Measurements from ENCODE around the gene INS.

Gene INS

DNA sequence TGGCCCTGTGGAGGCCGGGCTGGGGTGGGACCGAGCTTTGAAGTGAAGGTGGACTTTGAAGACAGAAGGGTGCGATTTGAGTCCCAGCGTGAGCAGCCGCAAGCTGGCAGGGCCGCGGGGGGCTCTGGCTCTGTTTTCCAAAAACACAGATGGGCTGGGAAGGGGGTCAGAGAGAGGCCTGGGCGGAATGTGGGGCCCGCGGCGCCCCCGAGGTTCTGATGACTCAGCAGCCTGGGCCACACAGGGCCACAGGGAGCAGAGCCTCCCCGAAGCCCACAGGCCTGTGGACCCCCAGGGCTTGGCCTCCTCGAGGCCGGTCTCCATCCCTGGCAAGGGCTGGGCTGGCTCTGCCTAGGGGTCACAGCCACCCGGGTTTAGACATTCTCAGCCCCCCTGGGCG, 6.1 kb downstream of the INS start:
- H3K4me3 ChIP-seq (ENCODE audit: insufficient read depth, low read depth, low read length, poor library complexity, severe bottlenecking) = no peak overlapping the region
- H3K4me1 ChIP-seq (ENCODE audit: control insufficient read depth, insufficient read depth, low read length, poor library complexity, severe bottlenecking) = peaks cover 5% of the 10 kb centered on the region
- no peaks in the 10 kb centered on the region for H3K9me3 ChIP-seq (ENCODE audit: control insufficient read depth, low read length)
- no peaks in the 10 kb centered on the region for H3K27me3 ChIP-seq (replicated peaks; ENCODE audit: control insufficient read depth, insufficient read depth, low read length, poor library complexity, severe bottlenecking)
- DNase-seq = no peak
- no peak overlapping the region for H3K27ac ChIP-seq (ENCODE audit: insufficient read depth, low read length, poor library complexity, severe bottlenecking)
- H3K36me3 ChIP-seq (ENCODE audit: control insufficient read depth, insufficient read depth, low read length) = no peaks in the 10 kb centered on the region

DNA sequence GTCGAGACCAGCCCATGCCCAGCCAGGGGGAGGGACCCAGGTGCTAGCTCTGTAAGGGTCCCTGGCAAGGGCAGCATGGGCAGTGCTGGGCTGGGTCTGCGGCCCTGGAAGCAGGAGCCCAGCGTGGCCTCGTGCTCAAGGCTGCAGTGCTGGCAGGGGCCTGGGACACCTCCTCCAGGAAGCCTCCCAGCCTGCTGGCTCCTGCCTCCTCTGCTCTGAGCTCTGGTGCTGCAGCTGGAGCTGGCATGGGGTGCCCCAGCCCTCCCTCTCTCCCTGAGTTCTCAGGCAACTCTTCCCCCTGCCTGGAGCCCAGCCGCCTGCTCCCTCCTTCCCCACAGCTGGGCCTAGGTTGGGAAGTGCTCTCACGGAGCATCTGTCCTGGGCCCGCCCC, 6.8 kb downstream of the INS start:
- Histone ChIP-seq H3K9me3 (ENCODE audit: control insufficient read depth, low read length) (no peaks in the 10 kb centered on the region), H3K4me3 (ENCODE audit: insufficient read depth, low read depth, low read length, poor library complexity, severe bottlenecking) (no peak overlapping the region), H3K4me1 (ENCODE audit: control insufficient read depth, insufficient read depth, low read length, poor library complexity, severe bottlenecking) (peaks cover 5% of the 10 kb centered on the region), H3K27me3 (replicated peaks; ENCODE audit: control insufficient read depth, insufficient read depth, low read length, poor library complexity, severe bottlenecking) (no peaks in the 10 kb centered on the region), H3K27ac (ENCODE audit: insufficient read depth, low read length, poor library complexity, severe bottlenecking) (no peak overlapping the region), H3K36me3 (ENCODE audit: control insufficient read depth, insufficient read depth, low read length) (no peaks in the 10 kb centered on the region)
- DNase-seq = no peak

DNA sequence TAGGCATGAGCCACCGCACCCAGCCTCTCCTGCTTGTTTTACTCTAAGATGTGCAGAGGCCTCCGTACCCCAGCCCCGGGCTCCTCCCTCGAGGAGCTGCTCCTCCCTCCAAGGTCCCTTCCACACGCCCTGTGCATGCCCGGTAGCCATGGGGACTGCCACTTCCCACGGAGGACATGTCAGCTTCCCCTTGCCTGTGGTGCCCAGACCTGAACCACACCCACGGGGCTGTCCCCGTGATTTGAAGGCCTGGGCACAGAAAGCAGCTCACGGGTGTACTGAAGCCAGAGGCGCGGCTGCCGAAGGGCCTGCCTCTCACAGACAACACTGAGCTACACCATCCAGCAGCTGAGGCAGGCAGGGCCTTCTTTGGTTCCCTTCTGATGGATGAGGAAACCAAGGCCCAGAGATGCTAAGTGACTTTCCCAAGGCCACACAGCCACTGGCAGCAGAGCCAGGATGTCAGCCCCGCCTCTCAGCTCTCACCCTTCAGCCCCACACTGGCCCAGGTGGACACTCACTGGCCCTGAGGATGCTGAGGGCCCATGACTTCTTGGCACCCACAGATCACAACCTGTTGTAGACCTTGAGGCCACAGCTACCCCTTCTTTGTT, 7.3 kb downstream of the INS start:
- Histone ChIP-seq H3K4me3 (ENCODE audit: insufficient read depth, low read depth, low read length, poor library complexity, severe bottlenecking) (no peak overlapping the region), H3K27me3 (replicated peaks; ENCODE audit: control insufficient read depth, insufficient read depth, low read length, poor library complexity, severe bottlenecking) (no peaks in the 10 kb centered on the region), H3K9me3 (ENCODE audit: control insufficient read depth, low read length) (no peaks in the 10 kb centered on the region), H3K27ac (ENCODE audit: insufficient read depth, low read length, poor library complexity, severe bottlenecking) (no peak overlapping the region), H3K36me3 (ENCODE audit: control insufficient read depth, insufficient read depth, low read length) (no peaks in the 10 kb centered on the region), H3K4me1 (ENCODE audit: control insufficient read depth, insufficient read depth, low read length, poor library complexity, severe bottlenecking) (peaks cover 5% of the 10 kb centered on the region)
- no peak for DNase-seq

DNA sequence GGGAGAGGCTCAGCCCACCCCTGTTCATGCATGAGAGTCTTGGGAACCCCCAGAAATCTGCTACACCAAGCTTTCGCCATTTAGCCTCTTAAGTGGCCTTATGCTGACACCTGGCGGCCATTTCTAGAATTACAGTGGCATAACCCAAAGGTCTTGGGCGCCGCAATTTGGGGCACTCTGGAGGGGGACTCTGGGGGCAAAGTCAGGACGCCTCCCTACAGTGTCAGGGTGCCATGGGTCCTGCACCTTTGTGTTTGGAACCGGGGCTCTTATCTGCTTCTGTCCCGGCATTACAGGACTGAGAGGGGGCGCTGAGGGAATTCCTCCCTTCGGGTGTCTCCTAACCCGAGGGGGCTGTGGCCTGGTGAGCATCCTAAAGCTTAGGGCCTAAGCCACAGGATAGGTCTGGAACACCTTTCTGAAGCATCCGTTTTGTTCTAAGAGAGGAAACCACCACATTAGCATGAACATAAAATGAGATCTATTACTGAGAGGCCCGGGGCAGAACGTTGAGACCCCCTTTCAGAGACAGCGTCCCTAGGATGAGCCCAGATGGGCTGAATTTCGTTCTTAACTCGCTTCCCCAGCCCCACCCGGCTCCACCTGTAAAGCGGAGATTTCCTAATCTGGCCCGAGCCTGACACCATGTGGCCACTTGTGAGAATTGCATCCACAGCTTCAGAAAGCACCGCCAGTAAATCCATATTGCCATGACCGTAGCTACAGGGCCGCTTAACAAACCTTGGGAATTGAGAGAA, 9.3 kb downstream of the INS start:
- peaks cover 19% of the 10 kb centered on the region for H3K27me3 ChIP-seq (replicated peaks; ENCODE audit: control insufficient read depth, insufficient read depth, low read length, poor library complexity, severe bottlenecking)
- peak overlapping the region; percentile 22 for H3K4me3 ChIP-seq (ENCODE audit: insufficient read depth, low read depth, low read length, poor library complexity, severe bottlenecking)
- DNase-seq = peak; percentile 57 to 71 (median 64)
- no peaks in the 10 kb centered on the region for H3K36me3 ChIP-seq (ENCODE audit: control insufficient read depth, insufficient read depth, low read length)
- H3K9me3 ChIP-seq (ENCODE audit: control insufficient read depth, low read length) = no peaks in the 10 kb centered on the region
- H3K27ac ChIP-seq (ENCODE audit: insufficient read depth, low read length, poor library complexity, severe bottlenecking) = no peak overlapping the region
- peaks cover 5% of the 10 kb centered on the region for H3K4me1 ChIP-seq (ENCODE audit: control insufficient read depth, insufficient read depth, low read length, poor library complexity, severe bottlenecking)

DNA sequence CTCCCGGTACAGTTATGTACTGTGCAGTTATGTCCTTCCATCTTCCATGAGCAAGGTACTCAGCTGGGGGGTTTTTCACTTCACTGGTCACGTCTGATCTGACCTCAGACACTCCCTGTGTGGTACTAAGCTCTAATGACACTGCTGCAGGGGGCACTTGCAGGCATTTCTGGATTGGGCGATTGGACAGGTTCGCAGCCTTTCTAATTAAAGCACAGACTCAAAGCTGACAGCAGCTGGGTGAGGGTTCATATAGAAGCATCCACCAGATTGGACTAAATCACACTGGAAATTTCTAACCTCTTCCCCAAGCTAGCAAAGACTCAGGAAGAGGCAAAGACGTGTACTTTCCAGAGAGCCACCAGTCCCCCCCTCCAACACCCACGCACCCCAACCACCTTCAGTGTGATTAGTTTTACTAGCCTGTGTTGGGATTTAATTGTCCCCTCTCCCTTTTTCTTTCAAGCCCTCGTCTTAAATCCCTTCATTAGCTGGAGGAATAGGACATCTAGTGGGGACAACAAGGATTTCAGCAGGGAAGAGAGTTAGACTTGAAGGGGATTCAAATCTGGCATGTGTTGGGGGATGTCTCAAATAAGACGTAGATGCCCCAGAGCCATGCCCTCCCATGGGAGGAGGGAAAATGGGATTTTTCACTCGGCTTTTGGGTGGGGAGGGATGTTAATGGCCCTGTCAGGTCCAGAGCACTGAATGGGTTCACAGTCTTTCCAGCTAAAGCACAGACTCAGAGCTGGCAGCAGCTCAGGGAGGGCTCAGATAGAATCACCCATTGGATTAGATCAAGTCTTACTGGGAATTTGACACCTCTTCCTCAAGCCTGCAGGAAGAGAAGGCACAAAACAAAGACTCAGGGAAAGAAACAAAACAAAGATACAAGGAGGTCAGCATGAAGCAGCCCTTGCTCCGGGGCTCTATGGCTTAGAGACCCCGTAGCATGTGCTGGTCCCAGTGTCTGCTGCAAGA, 10.9 kb downstream of the INS start:
- Histone ChIP-seq H3K4me3 (ENCODE audit: insufficient read depth, low read depth, low read length, poor library complexity, severe bottlenecking) (no peak overlapping the region), H3K27ac (ENCODE audit: insufficient read depth, low read length, poor library complexity, severe bottlenecking) (no peak overlapping the region), H3K27me3 (replicated peaks; ENCODE audit: control insufficient read depth, insufficient read depth, low read length, poor library complexity, severe bottlenecking) (peaks cover 33% of the 10 kb centered on the region), H3K4me1 (ENCODE audit: control insufficient read depth, insufficient read depth, low read length, poor library complexity, severe bottlenecking) (peaks cover 5% of the 10 kb centered on the region), H3K36me3 (ENCODE audit: control insufficient read depth, insufficient read depth, low read length) (no peaks in the 10 kb centered on the region), H3K9me3 (ENCODE audit: control insufficient read depth, low read length) (no peaks in the 10 kb centered on the region)
- no peak for DNase-seq

DNA sequence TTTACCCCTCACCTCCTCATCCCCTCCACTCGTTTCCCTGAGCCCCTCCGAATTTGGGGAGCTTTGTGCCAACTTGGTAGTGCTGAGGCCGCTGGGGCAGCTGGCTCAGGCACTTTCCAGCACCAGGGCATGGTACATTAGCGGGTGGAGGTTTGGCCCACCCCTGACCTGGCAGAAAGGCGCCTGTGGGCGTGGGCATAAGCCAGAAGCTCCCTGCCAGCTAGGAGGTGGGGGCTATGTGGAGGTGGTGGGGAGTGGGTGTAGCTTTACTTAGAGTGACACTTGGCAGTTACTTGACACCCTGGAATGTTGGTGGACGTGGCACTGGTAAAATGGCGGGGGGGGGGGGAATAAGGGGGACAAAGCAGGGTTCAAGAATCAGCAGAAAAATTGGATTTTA, 11.5 kb downstream of the INS start:
- no peak for DNase-seq
- Histone ChIP-seq H3K36me3 (ENCODE audit: control insufficient read depth, insufficient read depth, low read length) (no peaks in the 10 kb centered on the region), H3K4me1 (ENCODE audit: control insufficient read depth, insufficient read depth, low read length, poor library complexity, severe bottlenecking) (peaks cover 5% of the 10 kb centered on the region), H3K27ac (ENCODE audit: insufficient read depth, low read length, poor library complexity, severe bottlenecking) (no peak overlapping the region), H3K4me3 (ENCODE audit: insufficient read depth, low read depth, low read length, poor library complexity, severe bottlenecking) (no peak overlapping the region), H3K27me3 (replicated peaks; ENCODE audit: control insufficient read depth, insufficient read depth, low read length, poor library complexity, severe bottlenecking) (peaks cover 40% of the 10 kb centered on the region), H3K9me3 (ENCODE audit: control insufficient read depth, low read length) (no peaks in the 10 kb centered on the region)

DNA sequence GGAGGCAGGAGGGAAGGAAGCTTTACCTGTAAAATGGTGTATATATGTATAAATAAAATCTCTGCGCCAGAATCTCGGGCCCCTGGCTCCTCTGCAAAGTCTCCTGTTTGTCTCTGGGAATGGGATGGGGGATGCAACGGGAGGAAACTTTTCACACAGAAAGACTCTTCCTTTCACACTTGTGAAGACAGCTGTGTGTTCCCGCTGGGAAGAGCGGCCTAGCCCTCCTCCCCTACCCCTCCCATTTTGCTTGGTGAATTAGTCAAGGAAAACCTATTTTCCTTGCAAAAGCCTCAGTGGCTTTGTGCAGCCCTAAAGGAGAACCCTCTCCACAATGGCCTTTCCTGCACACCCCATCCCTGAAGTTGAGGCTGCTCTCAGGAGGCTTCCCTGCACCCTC, 12.4 kb downstream of the INS start:
- H3K4me3 ChIP-seq (ENCODE audit: insufficient read depth, low read depth, low read length, poor library complexity, severe bottlenecking) = no peak overlapping the region
- H3K9me3 ChIP-seq (ENCODE audit: control insufficient read depth, low read length) = no peaks in the 10 kb centered on the region
- H3K4me1 ChIP-seq (ENCODE audit: control insufficient read depth, insufficient read depth, low read length, poor library complexity, severe bottlenecking) = peaks cover 14% of the 10 kb centered on the region
- H3K36me3 ChIP-seq (ENCODE audit: control insufficient read depth, insufficient read depth, low read length) = no peaks in the 10 kb centered on the region
- no peak for DNase-seq
- no peak overlapping the region for H3K27ac ChIP-seq (ENCODE audit: insufficient read depth, low read length, poor library complexity, severe bottlenecking)
- peaks cover 46% of the 10 kb centered on the region for H3K27me3 ChIP-seq (replicated peaks; ENCODE audit: control insufficient read depth, insufficient read depth, low read length, poor library complexity, severe bottlenecking)

DNA sequence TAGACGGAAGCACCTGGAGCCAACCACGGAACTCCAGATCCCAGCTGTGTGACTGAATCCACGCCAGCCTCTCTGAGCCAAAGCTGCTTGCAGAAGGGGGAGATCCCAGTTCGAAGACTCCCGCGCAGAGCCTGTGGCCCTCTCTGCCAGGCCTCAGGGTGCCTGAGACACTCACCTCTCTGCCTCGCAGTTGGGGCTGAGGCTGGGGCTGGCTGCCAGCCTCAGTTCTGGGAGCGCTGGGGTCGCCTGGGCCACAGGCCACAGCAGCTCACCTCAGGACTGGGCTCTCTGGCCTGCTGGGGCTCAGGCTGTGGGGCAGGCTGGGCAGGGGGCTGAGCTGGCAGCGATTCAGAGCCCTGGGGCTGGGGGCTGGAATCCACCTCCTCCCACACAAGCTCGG, 13.6 kb downstream of the INS start:
- DNase-seq = no peak
- H3K27me3 ChIP-seq (replicated peaks; ENCODE audit: control insufficient read depth, insufficient read depth, low read length, poor library complexity, severe bottlenecking) = peaks cover 49% of the 10 kb centered on the region
- no peaks in the 10 kb centered on the region for H3K9me3 ChIP-seq (ENCODE audit: control insufficient read depth, low read length)

DNA sequence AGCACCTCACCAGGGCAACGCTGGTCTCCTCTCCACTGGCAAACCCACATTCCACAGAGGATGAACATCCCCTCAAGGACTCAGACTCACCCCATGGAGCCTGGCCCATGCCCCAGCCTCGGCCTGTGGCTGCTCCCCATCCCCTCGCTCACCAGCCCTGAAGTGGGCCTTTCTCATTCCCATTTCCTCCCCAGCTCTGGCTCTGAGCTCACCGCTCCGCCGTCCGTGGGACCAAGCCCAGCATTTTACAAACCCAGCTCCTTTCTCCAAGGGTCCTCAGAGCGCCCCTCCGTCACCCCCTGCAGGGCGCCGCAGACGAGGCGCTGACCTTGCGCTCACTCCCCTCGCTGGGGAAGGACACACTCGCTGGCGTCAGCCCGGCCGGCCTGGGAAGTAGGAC, 15.0 kb downstream of the INS start:
- DNase-seq = no peak
- Histone ChIP-seq H3K4me3 (ENCODE audit: insufficient read depth, low read depth, low read length, poor library complexity, severe bottlenecking) (no peak overlapping the region), H3K27me3 (replicated peaks; ENCODE audit: control insufficient read depth, insufficient read depth, low read length, poor library complexity, severe bottlenecking) (peaks cover 59% of the 10 kb centered on the region), H3K27ac (ENCODE audit: insufficient read depth, low read length, poor library complexity, severe bottlenecking) (no peak overlapping the region), H3K9me3 (ENCODE audit: control insufficient read depth, low read length) (no peaks in the 10 kb centered on the region), H3K4me1 (ENCODE audit: control insufficient read depth, insufficient read depth, low read length, poor library complexity, severe bottlenecking) (peaks cover 11% of the 10 kb centered on the region), H3K36me3 (ENCODE audit: control insufficient read depth, insufficient read depth, low read length) (no peaks in the 10 kb centered on the region)

More for the DNA sequence above, 13.6 kb downstream of the INS start:
- Histone ChIP-seq H3K4me3 (ENCODE audit: insufficient read depth, low read depth, low read length, poor library complexity, severe bottlenecking) (no peak overlapping the region), H3K36me3 (ENCODE audit: control insufficient read depth, insufficient read depth, low read length) (no peaks in the 10 kb centered on the region), H3K27ac (ENCODE audit: insufficient read depth, low read length, poor library complexity, severe bottlenecking) (no peak overlapping the region), H3K4me1 (ENCODE audit: control insufficient read depth, insufficient read depth, low read length, poor library complexity, severe bottlenecking) (peaks cover 16% of the 10 kb centered on the region)
